HCT116 (cell line): ENCODE measurements around the gene GNAO1. TPM values are rescaled to one million over a fixed set of nuclear protein-coding genes. Genes with fewer than 3 reads are reported as not detected.

Experiments used
- ATAC-seq: fragments of 200-7000 bp; cut with Tn5 transposase; 2 replicates; pipeline ENCODE4 v1.9.1; 2020; ENCODE audit warnings: mild to moderate bottlenecking, moderate library complexity
- BruUV-seq: library from RNA; stranded (reverse); fragments of 400-500 nt; replicated peaks from 2 replicates; lab custom pipeline; 2021; lab: Mats Ljungman, UMichigan
- CTCF ChIA-PET: fragments of 300-600 bp; sonication (Branson Sonifier 250); formaldehyde crosslinking; loops from one replicate; lab custom pipeline; 2021; ENCODE audit warnings: antibody characterized with exemption; lab: Charles Lee
- POLR2A ChIA-PET: fragments of 300-600, 350-600 bp; sonication (Branson Sonifier 250); formaldehyde crosslinking; loops from one replicate; lab custom pipeline; 2021; ENCODE audit warnings: antibody characterized with exemption; lab: Charles Lee
- RAD21 ChIA-PET, 2 experiments: fragments of 300-600 bp; sonication (Branson Sonifier 250); formaldehyde crosslinking; loops; one replicate each; lab custom pipeline; 2023; ENCODE audit warnings: low total read pairs in 2 of 2; ENCODE audit not compliant: uncharacterized antibody in 2 of 2, unreplicated experiment in 2 of 2, low non-redundant PET in 1 of 2; lab: Charles Lee
- DNase-seq: peaks from one replicate; pipeline ENCODE4 v3.0.0-alpha.2; 2010; ENCODE audit warnings: low read depth, low spot score
- H2AFZ ChIP-seq: fragments of 200-600 bp; shearing (Covaris generic), sonication (generic); 2 replicates; pipeline ENCODE4 v1.6.1; 2017; ENCODE audit warnings: low read depth, mixed run types, mixed read lengths, antibody characterized with exemption, low read length; ENCODE audit not compliant: poor library complexity, severe bottlenecking
- H3K27ac ChIP-seq: 2 replicates; pipeline ENCODE4 v1.5.1; 2012; ENCODE audit warnings: low read depth, low read length
- H3K27me3 ChIP-seq: fragments of 200-600 bp; sonication (generic); 2 replicates; pipeline ENCODE4 v1.6.1; 2016; ENCODE audit warnings: mixed run types, low read length, mixed read lengths; ENCODE audit not compliant: insufficient read depth
- H3K36me3 ChIP-seq, 2 experiments: fragments of 200-500 bp in 1 of 2; fragments of 200-600 bp in 1 of 2; sonication (Bioruptor generic) in 1 of 2; sonication (generic) in 1 of 2; 2 replicates each; pipeline versions ENCODE4 v1.5.1 to v1.6.1; 2014 to 2016; ENCODE audit warnings: low read length in 2 of 2, inconsistent platforms in 1 of 2, mixed read lengths in 1 of 2, mixed run types in 1 of 2; ENCODE audit not compliant: insufficient read depth in 2 of 2, control insufficient read depth in 1 of 2
- H3K4me1 ChIP-seq, 2 experiments: fragments of 200-600 bp in 1 of 2; sonication (generic) in 1 of 2; 2 replicates each; pipeline versions ENCODE4 v1.5.1 to v1.6.1; 2012 to 2017; ENCODE audit warnings: low read length in 2 of 2, inconsistent platforms in 1 of 2, mild to moderate bottlenecking in 1 of 2, mixed read lengths in 1 of 2, mixed run types in 1 of 2, moderate library complexity in 1 of 2; ENCODE audit not compliant: insufficient read depth in 2 of 2, control insufficient read depth in 1 of 2
- H3K4me2 ChIP-seq: fragments of 200-600 bp; sonication (generic); 2 replicates; pipeline ENCODE4 v1.6.1; 2017; ENCODE audit warnings: mixed run types, low read length, mixed read lengths
- H3K4me3 ChIP-seq, 2 experiments: fragments of 200-600 bp in 1 of 2; sonication (generic) in 1 of 2; replicated peaks in 1 of 2; 2 replicates each; pipeline ENCODE4 v1.5.1; 2011 to 2016; ENCODE audit warnings: low read length in 2 of 2, control low read depth in 1 of 2, low read depth in 1 of 2, mild to moderate bottlenecking in 1 of 2, mixed read lengths in 1 of 2, mixed run types in 1 of 2
- H3K79me2 ChIP-seq: fragments of 200-600 bp; sonication (generic); 2 replicates; pipeline ENCODE4 v1.6.1; 2017; ENCODE audit warnings: mild to moderate bottlenecking, mixed run types, low read length, moderate library complexity, mixed read lengths; ENCODE audit not compliant: insufficient read depth
- H3K9ac ChIP-seq: fragments of 200-600 bp; sonication (generic); 2 replicates; pipeline ENCODE4 v1.6.1; 2016; ENCODE audit warnings: low read length, mixed read lengths
- H3K9me2 ChIP-seq: fragments of 200-600 bp; sonication (generic), shearing (Covaris generic); 2 replicates; pipeline ENCODE4 v1.6.1; 2017; ENCODE audit warnings: mixed run types, mild to moderate bottlenecking, moderate library complexity; ENCODE audit not compliant: insufficient read depth
- H3K9me3 ChIP-seq, 2 experiments: fragments of 200-500 bp in 1 of 2; fragments of 200-600 bp in 1 of 2; sonication (Bioruptor generic) in 1 of 2; sonication (generic) in 1 of 2; 2 replicates each; pipeline ENCODE4 v1.6.1; 2014 to 2017; ENCODE audit warnings: low read length in 2 of 2, mixed read lengths in 2 of 2, inconsistent platforms in 1 of 2, low read depth in 1 of 2, mild to moderate bottlenecking in 1 of 2, mixed run types in 1 of 2, moderate library complexity in 1 of 2; ENCODE audit not compliant: control insufficient read depth in 1 of 2, insufficient read depth in 1 of 2
- H4K20me1 ChIP-seq: fragments of 200-600 bp; sonication (generic), shearing (Covaris generic); 2 replicates; pipeline ENCODE4 v1.6.1; 2017; ENCODE audit warnings: mixed run types, mild to moderate bottlenecking, moderate library complexity; ENCODE audit not compliant: insufficient read depth
- ATF3 ChIP-seq: IDR thresholded peaks from 2 replicates; pipeline ENCODE4 v1.6.1; 2012
- CEBPB ChIP-seq: IDR thresholded peaks from 2 replicates; pipeline ENCODE4 v1.6.1; 2012; ENCODE audit warnings: low read depth
- EGR1 ChIP-seq: IDR thresholded peaks from 2 replicates; pipeline ENCODE4 v1.6.1; 2012; ENCODE audit warnings: low read depth
- ELF1 ChIP-seq: IDR thresholded peaks from 2 replicates; pipeline ENCODE4 v1.6.1; 2012; ENCODE audit warnings: low read depth, borderline replicate concordance
- EZH2 ChIP-seq: fragments of 200-600 bp; sonication (generic); IDR thresholded peaks from 2 replicates; pipeline ENCODE4 v1.6.1; 2017; ENCODE audit warnings: antibody characterized with exemption, mixed run types
- EZH2phosphoT487 ChIP-seq: fragments of 200-600 bp; IDR thresholded peaks from 2 replicates; pipeline ENCODE4 v1.6.1; 2018; ENCODE audit warnings: antibody characterized with exemption, borderline replicate concordance
- FOSL1 ChIP-seq: IDR thresholded peaks from 2 replicates; pipeline ENCODE4 v1.6.1; 2012; ENCODE audit warnings: low read depth
- JUND ChIP-seq: IDR thresholded peaks from 2 replicates; pipeline ENCODE4 v1.6.1; 2012
- MAX ChIP-seq: IDR thresholded peaks from 2 replicates; pipeline ENCODE4 v1.6.1; 2012
- RAD21 ChIP-seq: IDR thresholded peaks from 2 replicates; pipeline ENCODE4 v1.6.1; 2012; ENCODE audit warnings: low read depth, mild to moderate bottlenecking
- SP1 ChIP-seq: IDR thresholded peaks from 2 replicates; pipeline ENCODE4 v1.6.1; 2012; ENCODE audit warnings: low read depth
- SRF ChIP-seq: IDR thresholded peaks from 2 replicates; pipeline ENCODE4 v1.6.1; 2012; ENCODE audit warnings: low read depth
- TCF7L2 ChIP-seq: IDR thresholded peaks from 2 replicates; pipeline ENCODE4 v1.7.0; 2011; ENCODE audit warnings: borderline replicate concordance, inconsistent platforms; ENCODE audit not compliant: insufficient read depth, insufficient read length; ENCODE audit errors: extremely low read depth
- YY1 ChIP-seq: IDR thresholded peaks from 2 replicates; pipeline ENCODE4 v1.6.1; 2011; ENCODE audit warnings: low read length, low read depth, moderate library complexity, mild to moderate bottlenecking; ENCODE audit not compliant: insufficient replicate concordance; ENCODE audit errors: extremely low read depth
- ZFX ChIP-seq: fragments of 450-650 bp; IDR thresholded peaks from 2 replicates; pipeline ENCODE4 v1.6.1; 2017
- ZNF274 ChIP-seq: fragments of 200-500 bp; sonication (Bioruptor generic); IDR thresholded peaks from 2 replicates; pipeline ENCODE4 v1.6.1; 2014; ENCODE audit warnings: mild to moderate bottlenecking, low read depth, low read length, inconsistent platforms
- intact Hi-C: fragments of 100-400 bp; cut with micrococcal nuclease; formaldehyde crosslinking; loops from 2 replicates; pipeline ENCODE4 v1.10.0; 2022
- total RNA-seq: library from RNA; stranded (reverse); gene quantifications from one replicate; pipeline ENCODE4 v1.2.1, GENCODE V29; 2021; ENCODE audit not compliant: unreplicated experiment
- TF ChIP-seq, protein P1 (sequence below): IDR thresholded peaks from 2 replicates; pipeline ENCODE4 v1.6.1; 2012; ENCODE audit warnings: low read depth

Gene GNAO1
- total RNA-seq, 1 experiment from 2014 or later = 0.12 TPM

DNA sequence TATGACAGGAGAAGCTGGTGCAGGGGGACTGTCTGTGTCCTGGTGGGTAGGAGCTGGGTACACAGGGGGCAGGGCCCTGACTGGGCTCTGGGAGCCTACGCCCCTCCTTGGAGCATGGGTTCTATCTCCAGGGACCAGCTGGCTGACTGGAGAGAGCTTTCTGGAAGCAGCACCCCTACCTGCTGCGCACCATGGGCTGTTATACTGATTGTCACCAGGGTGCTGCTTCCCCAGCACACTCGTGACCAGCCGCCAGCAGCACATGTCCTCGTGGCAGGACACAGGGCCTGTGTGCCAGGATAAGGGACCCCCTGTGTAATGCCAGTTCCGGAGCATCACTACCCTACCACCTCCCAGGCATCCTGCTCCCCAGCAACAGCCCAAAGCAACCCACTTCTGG, 128.1 kb downstream of the GNAO1 start:
- Histone ChIP-seq H3K27ac (no peak overlapping the region), H3K4me2 (no peak overlapping the region), H3K27me3 (no peaks in the 10 kb centered on the region), H3K9me2 (no peaks in the 10 kb centered on the region), H4K20me1 (no peaks in the 10 kb centered on the region), H3K4me1 (peaks cover 6 to 14% of the 10 kb centered on the region in 2 experiments), H2AFZ (no peak overlapping the region), H3K9ac (no peak overlapping the region), H3K9me3 (no peaks in the 10 kb centered on the region), H3K4me3 (no peak overlapping the region), H3K79me2 (no peaks in the 10 kb centered on the region), H3K36me3 (no peaks in the 10 kb centered on the region)
- intact Hi-C loops = no loop called here
- RAD21 ChIA-PET = no interaction called here
- TF ChIP-seq FOSL1 = no peak
- TF ChIP-seq TCF7L2 = no peak
- no peak for TF ChIP-seq MAX
- no peak for TF ChIP-seq ZNF274
- no peak for TF ChIP-seq ATF3
- TF ChIP-seq CEBPB = no peak
- BruUV-seq = no TSS peak
- DNase-seq (no peak), ATAC-seq (no peak)
- CTCF ChIA-PET = interaction anchor here (1.2 to 2.5 kb wide), 3 partner anchors 37 to 606 kb away, joined by 3 to 17 read pairs (median 4); no protein-coding TSS in a partner anchor
- POLR2A ChIA-PET = no interaction called here

- H3K9ac ChIP-seq = no peak overlapping the region
- no TSS peak for BruUV-seq
- no peaks in the 10 kb centered on the region for H3K36me3 ChIP-seq
- no peaks in the 10 kb centered on the region for H4K20me1 ChIP-seq
- no peaks in the 10 kb centered on the region for H3K9me3 ChIP-seq
- H3K79me2 ChIP-seq = no peaks in the 10 kb centered on the region
- no peak for ATAC-seq
- no peaks in the 10 kb centered on the region for H3K27me3 ChIP-seq
- H3K4me2 ChIP-seq = no peak overlapping the region
- ChIA-PET RAD21 (interaction anchor here in 1 of 2 experiments (0.7 kb wide), 1 partner anchor 42 kb away, joined by 3 read pairs; no protein-coding TSS in a partner anchor), CTCF (interaction anchor here (1.2 to 2.5 kb wide), 3 partner anchors 10 to 375 kb away, joined by 3 to 17 read pairs (median 4); no protein-coding TSS in a partner anchor), POLR2A (no interaction called here)
- no peaks in the 10 kb centered on the region for H3K9me2 ChIP-seq
- DNase-seq = no peak
- peaks cover 8 to 21% of the 10 kb centered on the region in 2 experiments for H3K4me1 ChIP-seq
- H3K27ac ChIP-seq = no peak overlapping the region
- intact Hi-C loops = loop anchor here (10.0 kb wide), 1 partner anchor 855 kb away; no protein-coding TSS in a partner anchor
- no peak overlapping the region for H3K4me3 ChIP-seq
- TF ChIP-seq EZH2phosphoT487 = no peak
- TF ChIP-seq ATF3 = no peak
- TF ChIP-seq YY1 = no peak
- TF ChIP-seq EGR1 = no peak
- TF ChIP-seq, protein P1, sequence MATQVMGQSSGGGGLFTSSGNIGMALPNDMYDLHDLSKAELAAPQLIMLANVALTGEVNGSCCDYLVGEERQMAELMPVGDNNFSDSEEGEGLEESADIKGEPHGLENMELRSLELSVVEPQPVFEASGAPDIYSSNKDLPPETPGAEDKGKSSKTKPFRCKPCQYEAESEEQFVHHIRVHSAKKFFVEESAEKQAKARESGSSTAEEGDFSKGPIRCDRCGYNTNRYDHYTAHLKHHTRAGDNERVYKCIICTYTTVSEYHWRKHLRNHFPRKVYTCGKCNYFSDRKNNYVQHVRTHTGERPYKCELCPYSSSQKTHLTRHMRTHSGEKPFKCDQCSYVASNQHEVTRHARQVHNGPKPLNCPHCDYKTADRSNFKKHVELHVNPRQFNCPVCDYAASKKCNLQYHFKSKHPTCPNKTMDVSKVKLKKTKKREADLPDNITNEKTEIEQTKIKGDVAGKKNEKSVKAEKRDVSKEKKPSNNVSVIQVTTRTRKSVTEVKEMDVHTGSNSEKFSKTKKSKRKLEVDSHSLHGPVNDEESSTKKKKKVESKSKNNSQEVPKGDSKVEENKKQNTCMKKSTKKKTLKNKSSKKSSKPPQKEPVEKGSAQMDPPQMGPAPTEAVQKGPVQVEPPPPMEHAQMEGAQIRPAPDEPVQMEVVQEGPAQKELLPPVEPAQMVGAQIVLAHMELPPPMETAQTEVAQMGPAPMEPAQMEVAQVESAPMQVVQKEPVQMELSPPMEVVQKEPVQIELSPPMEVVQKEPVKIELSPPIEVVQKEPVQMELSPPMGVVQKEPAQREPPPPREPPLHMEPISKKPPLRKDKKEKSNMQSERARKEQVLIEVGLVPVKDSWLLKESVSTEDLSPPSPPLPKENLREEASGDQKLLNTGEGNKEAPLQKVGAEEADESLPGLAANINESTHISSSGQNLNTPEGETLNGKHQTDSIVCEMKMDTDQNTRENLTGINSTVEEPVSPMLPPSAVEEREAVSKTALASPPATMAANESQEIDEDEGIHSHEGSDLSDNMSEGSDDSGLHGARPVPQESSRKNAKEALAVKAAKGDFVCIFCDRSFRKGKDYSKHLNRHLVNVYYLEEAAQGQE = no peak
- no peak for TF ChIP-seq SRF
- TF ChIP-seq ZNF274 = no peak
- no peak for TF ChIP-seq EZH2
- TF ChIP-seq RAD21 = no peak
- TF ChIP-seq ZFX = no peak
- TF ChIP-seq JUND = no peak
- no peak for TF ChIP-seq TCF7L2
- TF ChIP-seq SP1 = no peak
- no peak for TF ChIP-seq ELF1
- TF ChIP-seq, all 23 proteins: peak for 0
- no peak overlapping the region for H2AFZ ChIP-seq
Observed at GRCh38 chr16:56320056-56320455, 128.8 kb downstream of the GNAO1 start.
